K562 (cell line): ENCODE results near the gene USP24. TPM values are rescaled to one million over a fixed set of nuclear protein-coding genes. Genes with fewer than 3 reads are reported as not detected.

Source experiments
- ATAC-seq: fragments of 200-7000 bp; cut with Tn5 transposase; 3 replicates; pipeline ENCODE4 v1.9.1; 2020; ENCODE audit warnings: moderate library complexity
- BruUV-seq: library from RNA; stranded (reverse); fragments of 400-500 nt; replicated peaks from 2 replicates; lab custom pipeline; 2021; lab: Mats Ljungman, UMichigan
- CTCF ChIA-PET: fragments of 300-600 bp; formaldehyde crosslinking; extraction: SDS; loops from one replicate; lab custom pipeline; 2021; ENCODE audit warnings: low intra/inter-chr PET ratio; lab: Yijun Ruan, JAX
- POLR2A ChIA-PET: fragments of 300-600, 350-650 bp; sonication (Branson Sonifier 250); formaldehyde crosslinking; extraction: SDS; loops from one replicate; lab custom pipeline; 2021; ENCODE audit warnings: antibody characterized with exemption, inconsistent platforms; lab: Yijun Ruan, JAX
- DNase-seq, 4 experiments: peaks; one replicate each; pipeline versions ENCODE4 v3.0.0 to v3.0.0-alpha.2; 2011 to 2018; ENCODE audit warnings: low spot score in 3 of 4, mixed read lengths in 3 of 4; ENCODE audit errors: extremely low read depth in 1 of 4
- FAIRE-seq: peaks from 2 replicates; lab custom pipeline; 2011; peaks lifted over from hg19 to GRCh38; lab: Jason Lieb, UNC
- H2AFZ ChIP-seq: 2 replicates; pipeline ENCODE4 v1.6.0; 2011; ENCODE audit warnings: low read depth, low read length, control low read depth, inconsistent platforms
- H3K27ac ChIP-seq: fragments of 200-600 bp; 3 replicates; pipeline ENCODE4 v1.8.0; 2011; ENCODE audit warnings: low read depth, mild to moderate bottlenecking, control low read depth, inconsistent platforms, low read length, moderate library complexity, mixed read lengths; ENCODE audit errors: extremely low read depth
- H3K27me3 ChIP-seq, 2 experiments: fragments of 300-600 bp in 1 of 2; 2 replicates in 1 of 2; 3 replicates in 1 of 2; pipeline versions ENCODE4 v1.6.0 to v1.8.0; 2011; ENCODE audit warnings: inconsistent platforms in 2 of 2, low read length in 2 of 2, mild to moderate bottlenecking in 1 of 2, mixed read lengths in 1 of 2, moderate library complexity in 1 of 2; ENCODE audit not compliant: control insufficient read depth in 2 of 2, insufficient read depth in 2 of 2
- H3K36me3 ChIP-seq: fragments of 300-600 bp; 3 replicates; pipeline ENCODE4 v1.8.0; 2011; ENCODE audit warnings: mild to moderate bottlenecking, low read length, inconsistent platforms; ENCODE audit not compliant: control insufficient read depth, insufficient read depth
- H3K4me1 ChIP-seq, 2 experiments: fragments of 200-600 bp in 1 of 2; replicated peaks in 1 of 2; 2 replicates in 1 of 2; 3 replicates in 1 of 2; pipeline versions ENCODE4 v1.5.1 to v1.8.0; 2011; ENCODE audit warnings: inconsistent platforms in 2 of 2, low read length in 2 of 2, mild to moderate bottlenecking in 1 of 2, mixed read lengths in 1 of 2, moderate library complexity in 1 of 2; ENCODE audit not compliant: control insufficient read depth in 2 of 2, insufficient read depth in 2 of 2
- H3K4me2 ChIP-seq: 2 replicates; pipeline ENCODE4 v1.6.1; 2011; ENCODE audit warnings: low read length, control low read depth, inconsistent platforms, mixed read lengths; ENCODE audit not compliant: insufficient read depth
- H3K4me3 ChIP-seq: fragments of 200-600 bp; sonication (generic), shearing (Covaris generic); 2 replicates; pipeline ENCODE4 v1.5.1; 2016; ENCODE audit warnings: control low read depth, inconsistent platforms
- H3K79me2 ChIP-seq: fragments of 200-600 bp; 3 replicates; pipeline ENCODE4 v1.8.0; 2011; ENCODE audit warnings: low read length, inconsistent platforms; ENCODE audit not compliant: control insufficient read depth, insufficient read depth
- H3K9ac ChIP-seq, 2 experiments: 2 replicates each; pipeline versions ENCODE4 v1.6.0 to v1.6.1; 2011; ENCODE audit warnings: low read depth in 2 of 2, low read length in 2 of 2, control low read depth in 1 of 2, inconsistent platforms in 1 of 2, mild to moderate bottlenecking in 1 of 2, mixed read lengths in 1 of 2; ENCODE audit not compliant: insufficient read depth in 1 of 2
- H3K9me1 ChIP-seq: one replicate; pipeline ENCODE4 v1.6.0; 2011; ENCODE audit warnings: inconsistent platforms, mild to moderate bottlenecking, low read length, moderate library complexity; ENCODE audit not compliant: control insufficient read depth, insufficient read depth
- H3K9me3 ChIP-seq: replicated peaks from 2 replicates; pipeline ENCODE4 v1.5.1; 2011; ENCODE audit warnings: low read depth, low read length, inconsistent platforms; ENCODE audit not compliant: control insufficient read depth, insufficient read depth
- H4K20me1 ChIP-seq: replicated peaks from 2 replicates; pipeline ENCODE4 v1.6.1; 2011; ENCODE audit warnings: low read length, inconsistent platforms, mixed read lengths; ENCODE audit not compliant: control insufficient read depth, insufficient read depth
- CREB3L1 ChIP-seq: fragments of 450-650 bp; IDR thresholded peaks from 2 replicates; pipeline ENCODE4 v1.6.1; 2014; ENCODE audit warnings: low read depth, mild to moderate bottlenecking, moderate library complexity, borderline replicate concordance
- E2F4 ChIP-seq: sonication (generic); formaldehyde crosslinking; IDR thresholded peaks from 2 replicates; pipeline ENCODE4 v1.8.0; 2022; ENCODE audit warnings: mild to moderate bottlenecking, low read depth, missing genetic modification reagents
- ELF2 ChIP-seq: fragments of 250-450 bp; sonication (Bioruptor Pico); IDR thresholded peaks from 2 replicates; pipeline ENCODE4 v1.5.0; 2021; ENCODE audit warnings: mild to moderate bottlenecking
- HDAC6 ChIP-seq: IDR thresholded peaks from 2 replicates; pipeline ENCODE4 v1.6.1; 2012; ENCODE audit warnings: low read depth, mild to moderate bottlenecking, control low read depth, inconsistent platforms, low read length, moderate library complexity
- HINFP ChIP-seq: fragments of 450-650 bp; conservative IDR thresholded peaks from 2 replicates; pipeline ENCODE4 v1.6.1; 2016; ENCODE audit warnings: missing genetic modification characterization, low read depth, mild to moderate bottlenecking, control low read depth, missing compliant biosample characterization
- PHF8 ChIP-seq: fragments of 200-600 bp; sonication (generic); IDR thresholded peaks from 2 replicates; pipeline ENCODE4 v1.6.1; 2012; ENCODE audit warnings: mixed run types, mild to moderate bottlenecking, inconsistent platforms, low read length, moderate library complexity, borderline replicate concordance
- PYGO2 ChIP-seq: fragments of 450-650 bp; IDR thresholded peaks from 2 replicates; pipeline ENCODE4 v1.6.1; 2016; ENCODE audit warnings: mild to moderate bottlenecking, missing genetic modification characterization, moderate library complexity, missing compliant biosample characterization
- SMARCC2 ChIP-seq: fragments of 450-650 bp; IDR thresholded peaks from 2 replicates; pipeline ENCODE4 v1.6.1; 2017; ENCODE audit warnings: antibody characterized with exemption, moderate library complexity, mild to moderate bottlenecking, low read depth
- SREBF1 ChIP-seq: fragments of 150-350 bp; IDR thresholded peaks from 2 replicates; pipeline ENCODE4 v1.6.1; 2014; ENCODE audit warnings: antibody characterized with exemption, low read depth, low read length, borderline replicate concordance
- TSHZ1 ChIP-seq: fragments of 250-450 bp; sonication (Bioruptor Pico); IDR thresholded peaks from 2 replicates; pipeline ENCODE4 v1.4.0; 2020; ENCODE audit warnings: mild to moderate bottlenecking, moderate library complexity
- ZNF197 ChIP-seq: fragments of 200-800 bp; sonication (Bioruptor generic); IDR thresholded peaks from 2 replicates; pipeline ENCODE4 v1.6.1; 2016; ENCODE audit warnings: low read depth, missing genetic modification characterization, missing compliant biosample characterization
- ZNF830 ChIP-seq: fragments of 250-450 bp; sonication (Bioruptor Pico); IDR thresholded peaks from 2 replicates; pipeline ENCODE4 v1.5.0; 2021; ENCODE audit warnings: mild to moderate bottlenecking
- WGBS: fragments of 100-300 bp; shearing (Covaris generic); methylation state at CpG from one replicate; pipeline ENCODE4 v1.1.6; 2016; ENCODE audit warnings: low coverage, mixed read lengths; ENCODE audit not compliant: insufficient coverage; ENCODE audit errors: missing lambda C conversion rate; 5-methylcytosine and 5-hydroxymethylcytosine counted together
- in situ Hi-C: fragments of 300-500 bp; cut with MboI; formaldehyde crosslinking; loops from 4 replicates; pipeline ENCODE4 v1.15.0; 2018; ENCODE audit warnings: inconsistent platforms, mixed read lengths
- intact Hi-C: fragments of 100-400 bp; cut with micrococcal nuclease; formaldehyde crosslinking; loops from 2 replicates; pipeline ENCODE4 v1.14.2; 2022
- polyA plus RNA-seq, 8 experiments: library from polyadenylated mRNA; depleted of rRNA in 4 of 8; stranded (reverse) in 5 of 8; unstranded in 3 of 8; fragments of >200 nt; fragmentation: Nextera tagmentation in 2 of 8; fragmentation: Illumina TruSeq in 1 of 8; extraction: Ambion mirVana in 2 of 8; extraction: Trizol in 1 of 8; gene quantifications; 2 replicates each; pipeline versions ENCODE4 v1.2.1 to v1.2.3, GENCODE V29; 2011 to 2014; ENCODE audit warnings: inconsistent platforms in 1 of 8, missing spikeins in 1 of 8
- total RNA-seq, 7 experiments: library from RNA; depleted of rRNA in 6 of 7; stranded (reverse); fragments of >200 nt in 6 of 7; fragmentation: Illumina TruSeq in 2 of 7; extraction: Trizol in 2 of 7; gene quantifications; 2 replicates each; pipeline versions ENCODE4 v1.2.1 to v1.2.3, GENCODE V29; 2011 to 2021; ENCODE audit warnings: low replicate concordance in 1 of 7

Gene USP24
- total and polyA plus RNA-seq, 9 of the 15 experiments (the other 6 are each of a cell fraction or from before 2014, with no cell fraction given) = 7.7 to 62.6 (median 36.8) TPM

GRCh38 chr1:55128418-55128995 lies 86.7 kb downstream of the USP24 start:
- WGBS = 98% methylated on average over 7 of the region's 7 CpGs
- Histone ChIP-seq H3K9ac (no peak overlapping the region), H3K9me1 (no peaks in the 10 kb centered on the region), H3K4me2 (no peak overlapping the region), H3K27me3 (no peaks in the 10 kb centered on the region), H3K9me3 (no peaks in the 10 kb centered on the region), H2AFZ (no peak overlapping the region), H3K4me3 (no peak overlapping the region), H3K36me3 (peaks cover 91% of the 10 kb centered on the region), H3K4me1 (no peaks in the 10 kb centered on the region), H4K20me1 (no peaks in the 10 kb centered on the region), H3K79me2 (no peaks in the 10 kb centered on the region), H3K27ac (no peak overlapping the region)
- no TSS peak for BruUV-seq
- CTCF ChIA-PET = no interaction called here
- intact Hi-C loops = no loop called here
- ATAC-seq (no peak), DNase-seq (no peak), FAIRE-seq (no peak)
- TF ChIP-seq HDAC6 (no peak), ELF2 (no peak), SMARCC2 (no peak), HINFP (tag) (no peak), E2F4 (CRISPR knock-in tag) (no peak), CREB3L1 (no peak), SREBF1 (no peak), ZNF830 (CRISPR knock-in tag) (no peak), ZNF197 (CRISPR knock-in tag) (no peak), PHF8 (no peak), TSHZ1 (CRISPR knock-in tag) (no peak), PYGO2 (tag) (no peak)
- in situ Hi-C loops = loop anchor here (25.0 kb wide), 1 partner anchor 1459 kb away; the partner anchor contains the start of gene PLPP3
- POLR2A ChIA-PET = interaction anchor here (0.6 kb wide), 2 partner anchors 69 to 290 kb away, joined by 3 read pairs; no protein-coding TSS in a partner anchor
